SU-DHL-6 (cell line): ENCODE results near the gene ATG9B.

Experiments
- EZH2phosphoT487 ChIP-seq: fragments of 200-600 bp; sonication (generic), shearing (Covaris generic); conservative IDR thresholded peaks from 2 replicates; pipeline ENCODE4 v1.6.1; 2018; ENCODE audit warnings: mild to moderate bottlenecking, antibody characterized with exemption, low read length, moderate library complexity, mixed read lengths
- TF ChIP-seq, protein P1 (sequence below): fragments of 200-600 bp; sonication (generic); IDR thresholded peaks from one replicate; pipeline ENCODE4 v1.5.1; 2017; ENCODE audit warnings: antibody characterized with exemption, mild to moderate bottlenecking, low read length, moderate library complexity; ENCODE audit not compliant: insufficient read depth, poor library complexity, severe bottlenecking

GRCh38 chr7:151058781-151059366 lies 34.6 kb upstream of the ATG9B start:
- no peak for TF ChIP-seq EZH2phosphoT487
- TF ChIP-seq, protein P1, sequence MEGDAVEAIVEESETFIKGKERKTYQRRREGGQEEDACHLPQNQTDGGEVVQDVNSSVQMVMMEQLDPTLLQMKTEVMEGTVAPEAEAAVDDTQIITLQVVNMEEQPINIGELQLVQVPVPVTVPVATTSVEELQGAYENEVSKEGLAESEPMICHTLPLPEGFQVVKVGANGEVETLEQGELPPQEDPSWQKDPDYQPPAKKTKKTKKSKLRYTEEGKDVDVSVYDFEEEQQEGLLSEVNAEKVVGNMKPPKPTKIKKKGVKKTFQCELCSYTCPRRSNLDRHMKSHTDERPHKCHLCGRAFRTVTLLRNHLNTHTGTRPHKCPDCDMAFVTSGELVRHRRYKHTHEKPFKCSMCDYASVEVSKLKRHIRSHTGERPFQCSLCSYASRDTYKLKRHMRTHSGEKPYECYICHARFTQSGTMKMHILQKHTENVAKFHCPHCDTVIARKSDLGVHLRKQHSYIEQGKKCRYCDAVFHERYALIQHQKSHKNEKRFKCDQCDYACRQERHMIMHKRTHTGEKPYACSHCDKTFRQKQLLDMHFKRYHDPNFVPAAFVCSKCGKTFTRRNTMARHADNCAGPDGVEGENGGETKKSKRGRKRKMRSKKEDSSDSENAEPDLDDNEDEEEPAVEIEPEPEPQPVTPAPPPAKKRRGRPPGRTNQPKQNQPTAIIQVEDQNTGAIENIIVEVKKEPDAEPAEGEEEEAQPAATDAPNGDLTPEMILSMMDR = no peak
